Mammary epithelial cell (primary cell): ENCODE measurements around the gene ASPSCR1.

Experiments
- CTCF ChIP-seq, 2 donors: IDR thresholded peaks in 1 of 2; conservative IDR thresholded peaks in 1 of 2; 2 replicates each; pipeline ENCODE4 v1.5.1; 2011 to 2012; ENCODE audit warnings: inconsistent platforms in 2 of 2, low read length in 2 of 2, mild to moderate bottlenecking in 2 of 2, control low read depth in 1 of 2, low read depth in 1 of 2; ENCODE audit not compliant: insufficient read depth in 1 of 2; ENCODE audit errors: extremely low read depth in 1 of 2
- EZH2 ChIP-seq: IDR thresholded peaks from 2 replicates; pipeline ENCODE4 v1.6.1; 2012; ENCODE audit warnings: low read length, inconsistent platforms, borderline replicate concordance

DNA sequence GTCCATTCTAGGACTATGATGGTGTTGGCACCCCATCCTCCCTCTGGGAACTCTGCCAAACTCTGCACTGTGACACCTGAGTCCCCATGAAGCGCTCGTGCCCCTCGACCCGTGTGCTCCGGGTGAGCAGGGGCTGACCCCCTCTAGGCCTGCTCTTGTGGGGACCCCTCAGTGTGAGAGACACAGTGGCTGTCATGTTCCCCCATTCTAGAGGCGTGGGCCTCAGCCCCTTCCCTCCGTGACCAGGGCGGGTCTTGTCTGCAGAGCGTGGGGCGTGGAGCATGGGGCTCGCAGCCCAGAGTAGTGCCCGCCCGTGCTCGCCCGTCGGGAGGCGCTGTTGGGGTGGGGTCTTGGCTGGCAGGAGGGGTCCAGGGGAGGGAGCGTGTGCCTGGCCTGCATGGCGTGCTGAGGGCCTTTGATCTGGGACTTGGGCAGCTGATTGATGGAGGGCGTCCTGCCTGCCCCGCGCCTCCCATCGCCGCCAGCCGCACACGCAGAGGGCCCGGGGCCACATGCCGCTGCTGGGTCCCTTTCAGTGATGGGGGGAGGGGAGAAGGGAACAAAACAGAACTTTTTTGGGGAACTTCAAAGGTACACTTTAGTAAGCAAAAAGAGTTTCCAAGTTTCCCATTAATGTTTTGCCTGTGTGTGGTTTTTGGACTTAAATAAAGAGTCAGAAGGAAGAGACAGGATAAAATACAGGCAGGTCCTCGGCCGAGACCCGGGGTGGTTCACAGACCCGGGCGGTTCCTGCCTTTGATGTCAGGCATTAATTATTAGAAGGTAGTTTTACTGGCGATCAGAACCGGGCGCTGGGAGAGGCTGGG is 22.8 kb downstream of the ASPSCR1 start:
- TF ChIP-seq CTCF (conservative IDR thresholded peaks at IDR 0.05 in 1 of 2, IDR thresholded peaks at IDR 0.05 in 1 of 2; ENCODE audit: extremely low read depth in 1 of 2, insufficient read depth in 1 of 2, low read depth in 1 of 2, low read length in 2 of 2) (no peak), EZH2 (no peak)
